GM12801 (cell line): ENCODE results near the gene ARPC2.

Source experiments
- CTCF ChIP-seq: IDR thresholded peaks from one replicate; pipeline ENCODE4 v1.5.1; 2011; ENCODE audit warnings: control low read depth; ENCODE audit not compliant: insufficient read length; ENCODE audit errors: extremely low read depth

The ARPC2 gene

GRCh38 chr2:218256612-218257350 is 39.8 kb downstream of the ARPC2 start:
- TF ChIP-seq CTCF, result no peak

DNA sequence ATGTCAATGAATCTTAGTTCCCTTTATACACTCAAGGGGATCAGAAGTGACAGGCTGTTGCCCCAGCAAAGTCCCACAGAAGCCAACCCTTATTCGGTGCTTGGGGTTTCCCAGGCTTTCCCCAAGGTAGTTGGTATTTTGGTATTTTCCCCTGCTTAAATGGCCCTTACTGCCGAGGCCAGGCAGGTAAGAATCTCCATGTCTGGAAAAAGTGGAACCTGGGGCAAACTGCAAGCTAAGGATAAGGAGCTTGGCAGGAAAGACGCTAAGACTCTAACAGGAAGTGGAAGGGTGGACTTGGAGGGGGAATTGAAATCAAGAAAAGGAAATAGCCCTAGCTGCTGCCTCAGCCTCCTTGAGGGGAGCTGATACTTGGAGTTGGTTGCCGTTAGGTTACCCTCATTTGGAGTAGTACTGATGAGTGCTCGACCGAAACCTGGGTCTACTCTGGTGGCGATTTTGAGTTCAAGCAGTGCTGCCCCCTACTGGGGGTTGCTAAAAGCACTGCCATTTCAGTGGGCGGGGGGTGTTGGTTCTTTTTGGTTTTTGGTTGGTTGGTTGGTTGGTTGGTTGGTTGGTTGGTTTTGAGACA is 40.5 kb downstream of the ARPC2 start:
- no peak for TF ChIP-seq CTCF

GRCh38 chr2:218259099-218259961 is 42.3 kb downstream of the ARPC2 start:
- no peak for TF ChIP-seq CTCF

DNA sequence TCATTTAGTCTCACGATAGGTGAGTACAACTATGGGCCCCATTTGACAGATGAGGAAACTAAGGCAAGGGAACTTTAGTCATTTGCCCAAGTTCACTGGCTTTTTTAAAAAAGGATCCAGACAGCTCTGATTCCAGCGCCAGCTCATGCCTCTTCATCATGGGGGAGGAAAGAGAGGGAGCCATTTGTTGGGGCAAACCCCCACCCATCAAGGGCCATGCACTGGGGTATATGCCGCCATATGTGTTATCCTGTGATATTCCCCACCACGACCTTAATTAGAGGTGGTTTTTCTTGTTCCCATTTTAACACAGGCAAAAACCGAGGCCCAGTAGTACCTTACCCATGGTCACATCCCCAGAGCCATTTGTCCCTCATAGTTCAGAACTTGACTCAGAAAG is 43.2 kb downstream of the ARPC2 start:
- no peak for TF ChIP-seq CTCF

DNA sequence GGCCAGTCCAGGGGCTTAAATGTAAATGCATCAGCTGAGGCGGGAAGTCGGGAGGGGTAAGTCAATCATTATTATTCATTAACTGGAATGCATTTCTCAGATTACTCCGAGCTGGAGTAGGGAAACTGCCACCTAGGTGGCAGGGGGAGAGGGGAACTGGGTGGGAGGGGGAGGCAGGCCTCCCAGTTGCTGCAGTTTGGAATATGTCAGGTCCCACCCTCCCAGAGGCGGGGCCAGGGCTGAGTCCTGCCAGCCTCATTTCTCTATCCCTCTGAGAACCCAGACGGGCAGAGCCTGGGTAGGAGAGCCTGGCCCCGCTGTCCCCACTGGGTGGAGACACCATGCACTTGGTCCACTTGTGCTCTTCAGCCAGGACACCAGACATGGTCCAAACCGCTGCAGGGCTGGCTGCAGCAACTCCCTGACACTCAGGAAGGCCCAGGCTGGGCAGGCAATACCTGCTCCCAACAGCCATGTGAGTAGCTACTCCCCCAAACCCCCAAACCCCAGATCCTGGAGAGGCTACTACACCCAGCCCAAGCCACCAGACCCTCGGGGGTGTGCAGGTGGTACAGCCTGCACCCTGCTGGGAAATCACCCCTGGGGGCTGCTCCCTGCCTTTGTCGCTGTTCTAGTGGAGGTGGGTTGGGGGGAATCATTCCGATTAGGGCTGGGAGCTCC is 43.9 kb downstream of the ARPC2 start, which contains the start of gene GPBAR1:
TSS of gene GPBAR1 (plus strand) at position 274 of the 681 bp plus-strand sequence. CDS start 1,710 bp downstream, outside the sequence.
- TF ChIP-seq CTCF, result no peak

DNA sequence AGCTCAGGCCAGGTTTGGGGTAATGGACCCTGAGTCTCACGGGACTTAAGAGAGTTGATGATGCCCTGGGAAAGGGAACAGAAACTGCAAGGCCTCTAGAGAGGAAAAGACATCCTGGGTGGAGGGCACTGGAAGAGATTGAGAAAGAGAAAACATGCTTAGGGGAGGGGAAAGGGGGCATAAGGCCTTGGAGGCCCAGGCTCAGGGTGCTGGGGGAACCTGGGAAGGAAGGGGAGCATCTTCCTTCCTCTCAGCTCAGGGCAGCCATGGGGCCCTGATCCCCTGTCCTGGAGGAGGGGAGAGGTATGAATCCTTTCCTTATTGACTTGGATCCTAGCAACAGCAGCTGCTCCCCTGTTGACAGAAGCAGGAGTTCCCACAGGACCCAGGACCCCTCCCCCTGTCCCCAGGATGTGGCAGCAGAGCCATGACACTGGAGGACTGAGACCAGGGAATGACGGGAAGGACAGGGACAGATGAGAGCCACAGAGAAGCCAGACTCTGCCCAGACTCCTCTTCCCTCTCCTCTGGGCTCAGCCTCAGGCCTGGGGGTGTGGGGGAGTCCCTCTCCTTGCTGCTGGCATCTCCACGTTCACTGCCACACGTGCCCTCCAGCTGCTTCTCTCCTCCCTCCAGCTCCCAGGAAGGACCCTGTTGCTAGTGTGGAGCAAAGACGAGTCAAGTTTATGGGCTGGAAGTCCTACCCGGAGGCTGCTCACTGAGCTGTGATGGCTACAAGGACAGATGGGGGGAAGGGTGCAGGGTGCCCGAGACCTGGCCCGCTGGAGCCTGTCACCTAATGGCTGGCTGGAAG is 44.6 kb downstream of the ARPC2 start:
- no peak for TF ChIP-seq CTCF
